Astrocyte (in vitro differentiated cells and primary cell): ENCODE data around the gene RAPGEF2. TPM values are rescaled to one million over a fixed set of nuclear protein-coding genes. Genes with fewer than 3 reads are reported as not detected.
"Not testable (repeated sequence)": the region's sequence is repeated elsewhere in the genome, so short reads cannot be mapped to it uniquely, and the experiment has no call there.

Source experiments
- DNase-seq: peaks from one replicate; pipeline ENCODE4 v3.0.0-alpha.2; 2010; ENCODE audit warnings: low read depth
- FAIRE-seq: peaks from 2 replicates; lab custom pipeline; 2011; peaks lifted over from hg19 to GRCh38; lab: Jason Lieb, UNC
- H2AFZ ChIP-seq: 2 replicates; pipeline ENCODE4 v1.6.0; 2012; ENCODE audit warnings: low read depth, low read length, inconsistent platforms
- H3K27ac ChIP-seq: 2 replicates; pipeline ENCODE4 v1.5.1; 2011; ENCODE audit warnings: low read depth, low read length, inconsistent platforms
- H3K27me3 ChIP-seq: 2 replicates; pipeline ENCODE4 v1.6.0; 2011; ENCODE audit warnings: low read length, inconsistent platforms; ENCODE audit not compliant: insufficient read depth
- H3K36me3 ChIP-seq: 2 replicates; pipeline ENCODE4 v1.5.1; 2011; ENCODE audit warnings: low read length, inconsistent platforms; ENCODE audit not compliant: insufficient read depth
- H3K4me1 ChIP-seq: 2 replicates; pipeline ENCODE4 v1.5.1; 2011; ENCODE audit warnings: low read length, inconsistent platforms; ENCODE audit not compliant: insufficient read depth
- H3K4me2 ChIP-seq: 2 replicates; pipeline ENCODE4 v1.6.0; 2012; ENCODE audit warnings: low read length, inconsistent platforms
- H3K4me3 ChIP-seq: 2 replicates; pipeline ENCODE4 v1.5.1; 2011; ENCODE audit warnings: low read depth, mild to moderate bottlenecking, low read length, inconsistent platforms; ENCODE audit not compliant: insufficient read depth
- H3K79me2 ChIP-seq: 2 replicates; pipeline ENCODE4 v1.6.0; 2012; ENCODE audit warnings: mild to moderate bottlenecking, low read length, inconsistent platforms; ENCODE audit not compliant: insufficient read depth
- H3K9ac ChIP-seq: 2 replicates; pipeline ENCODE4 v1.6.0; 2012; ENCODE audit warnings: mild to moderate bottlenecking, low read length, inconsistent platforms
- H3K9me3 ChIP-seq: 2 replicates; pipeline ENCODE4 v1.5.1; 2012; ENCODE audit warnings: low read depth, mild to moderate bottlenecking, low read length, inconsistent platforms; ENCODE audit not compliant: insufficient read depth
- H4K20me1 ChIP-seq: 2 replicates; pipeline ENCODE4 v1.6.0; 2012; ENCODE audit warnings: low read length, inconsistent platforms; ENCODE audit not compliant: insufficient read depth
- H3K27ac Mint-ChIP-seq: one replicate; pipeline ENCODE4 v1.8.0; 2021; ENCODE audit warnings: mild to moderate bottlenecking, mixed read lengths; ENCODE audit not compliant: unreplicated experiment
- H3K27me3 Mint-ChIP-seq: one replicate; pipeline ENCODE4 v1.8.0; 2021; ENCODE audit warnings: low read depth, mixed read lengths; ENCODE audit not compliant: unreplicated experiment
- H3K36me3 Mint-ChIP-seq: one replicate; pipeline ENCODE4 v1.8.0; 2021; ENCODE audit warnings: low read depth, mixed read lengths; ENCODE audit not compliant: unreplicated experiment
- H3K4me1 Mint-ChIP-seq: one replicate; pipeline ENCODE4 v1.8.0; 2021; ENCODE audit warnings: low read depth, mixed read lengths; ENCODE audit not compliant: unreplicated experiment
- H3K4me3 Mint-ChIP-seq: one replicate; pipeline ENCODE4 v1.8.0; 2021; ENCODE audit warnings: mild to moderate bottlenecking, moderate library complexity, mixed read lengths; ENCODE audit not compliant: unreplicated experiment
- H3K9me3 Mint-ChIP-seq: one replicate; pipeline ENCODE4 v1.8.0; 2021; ENCODE audit warnings: mild to moderate bottlenecking, mixed read lengths; ENCODE audit not compliant: unreplicated experiment
- EZH2 ChIP-seq: IDR thresholded peaks from 2 replicates; pipeline ENCODE4 v1.6.1; 2012; ENCODE audit warnings: mild to moderate bottlenecking, low read length, inconsistent platforms; ENCODE audit not compliant: insufficient read depth
- total RNA-seq: library from RNA; stranded (reverse); gene quantifications from 2 replicates; pipeline ENCODE4 v1.2.1, GENCODE V29; 2021
- TF ChIP-seq, protein P1 (sequence below): IDR thresholded peaks from 2 replicates; pipeline ENCODE4 v1.5.1; 2011; ENCODE audit warnings: low read depth, mild to moderate bottlenecking, inconsistent platforms, low read length, moderate library complexity; ENCODE audit not compliant: insufficient read depth

The RAPGEF2 gene
- total RNA-seq, 1 donor from 2014 or later: 59.0 TPM

DNA sequence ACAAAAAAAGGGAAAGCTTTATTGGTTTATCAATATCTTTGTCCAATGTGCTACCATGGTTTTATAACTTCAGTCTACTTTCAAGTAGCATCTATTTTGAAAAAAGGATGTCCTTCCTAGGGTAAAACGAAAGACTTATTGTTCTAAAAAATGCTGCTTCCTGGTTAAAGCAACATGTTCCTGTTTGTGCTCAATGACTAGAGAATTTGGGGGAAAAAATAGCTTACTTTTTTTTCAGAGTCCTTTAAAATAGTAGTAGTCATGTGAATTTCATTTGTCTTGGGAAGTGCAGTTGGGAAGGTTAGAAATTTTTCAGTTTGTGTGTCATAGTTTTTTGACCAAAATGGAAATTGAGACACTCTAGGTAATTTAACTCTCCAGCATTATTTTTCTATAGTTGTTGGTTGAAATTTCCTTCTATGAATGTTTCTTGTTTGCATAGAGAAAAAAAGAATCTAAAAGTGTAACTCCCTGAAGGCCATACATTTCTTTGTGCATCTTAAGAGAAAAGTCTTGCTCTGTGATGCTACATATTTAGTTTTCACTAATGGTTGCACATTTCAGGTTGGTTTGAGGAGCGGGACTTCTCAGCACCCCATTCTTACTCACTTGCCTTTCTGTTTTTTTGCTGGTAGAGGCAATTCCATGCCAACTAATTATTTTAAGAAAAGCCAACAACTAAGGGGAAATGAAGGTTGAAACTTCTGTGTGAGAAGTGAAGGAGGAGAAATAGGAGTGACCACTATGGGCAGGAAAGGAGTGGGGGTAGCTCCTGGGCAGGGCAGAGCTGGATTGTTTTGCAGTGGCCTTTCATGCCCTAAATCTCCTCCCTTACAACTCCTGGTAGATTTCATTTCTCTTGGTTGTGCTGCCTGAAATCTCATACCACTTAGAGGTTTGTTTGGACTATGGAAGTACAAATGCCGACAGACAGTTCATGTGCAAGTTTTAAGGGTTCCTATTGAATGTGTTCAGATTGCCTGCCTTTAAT, 76.4 kb downstream of the RAPGEF2 start:
- H3K4me3 Mint-ChIP-seq: no peak overlapping the region
- Histone ChIP-seq H3K9ac (peak overlapping the region; percentile 16), H3K4me3 (no peak overlapping the region), H2AFZ (no peak overlapping the region), H3K36me3 (no peaks in the 10 kb centered on the region), H3K79me2 (peaks cover 87% of the 10 kb centered on the region), H3K4me1 (peaks cover 23% of the 10 kb centered on the region), H3K9me3 (no peaks in the 10 kb centered on the region), H4K20me1 (peaks cover 46% of the 10 kb centered on the region), H3K27me3 (no peaks in the 10 kb centered on the region), H3K27ac (no peak overlapping the region), H3K4me2 (peak overlapping the region; percentile 56)
- H3K27ac Mint-ChIP-seq: no peak overlapping the region
- DNase-seq: peak; percentile 31
- peaks cover 44% of the 10 kb centered on the region for H3K4me1 Mint-ChIP-seq
- peak; percentile 9 for FAIRE-seq
- no peak for TF ChIP-seq EZH2
- TF ChIP-seq, protein P1, sequence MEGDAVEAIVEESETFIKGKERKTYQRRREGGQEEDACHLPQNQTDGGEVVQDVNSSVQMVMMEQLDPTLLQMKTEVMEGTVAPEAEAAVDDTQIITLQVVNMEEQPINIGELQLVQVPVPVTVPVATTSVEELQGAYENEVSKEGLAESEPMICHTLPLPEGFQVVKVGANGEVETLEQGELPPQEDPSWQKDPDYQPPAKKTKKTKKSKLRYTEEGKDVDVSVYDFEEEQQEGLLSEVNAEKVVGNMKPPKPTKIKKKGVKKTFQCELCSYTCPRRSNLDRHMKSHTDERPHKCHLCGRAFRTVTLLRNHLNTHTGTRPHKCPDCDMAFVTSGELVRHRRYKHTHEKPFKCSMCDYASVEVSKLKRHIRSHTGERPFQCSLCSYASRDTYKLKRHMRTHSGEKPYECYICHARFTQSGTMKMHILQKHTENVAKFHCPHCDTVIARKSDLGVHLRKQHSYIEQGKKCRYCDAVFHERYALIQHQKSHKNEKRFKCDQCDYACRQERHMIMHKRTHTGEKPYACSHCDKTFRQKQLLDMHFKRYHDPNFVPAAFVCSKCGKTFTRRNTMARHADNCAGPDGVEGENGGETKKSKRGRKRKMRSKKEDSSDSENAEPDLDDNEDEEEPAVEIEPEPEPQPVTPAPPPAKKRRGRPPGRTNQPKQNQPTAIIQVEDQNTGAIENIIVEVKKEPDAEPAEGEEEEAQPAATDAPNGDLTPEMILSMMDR: no peak
- no peaks in the 10 kb centered on the region for H3K9me3 Mint-ChIP-seq
- H3K27me3 Mint-ChIP-seq: no peaks in the 10 kb centered on the region
- H3K36me3 Mint-ChIP-seq: no peaks in the 10 kb centered on the region

DNA sequence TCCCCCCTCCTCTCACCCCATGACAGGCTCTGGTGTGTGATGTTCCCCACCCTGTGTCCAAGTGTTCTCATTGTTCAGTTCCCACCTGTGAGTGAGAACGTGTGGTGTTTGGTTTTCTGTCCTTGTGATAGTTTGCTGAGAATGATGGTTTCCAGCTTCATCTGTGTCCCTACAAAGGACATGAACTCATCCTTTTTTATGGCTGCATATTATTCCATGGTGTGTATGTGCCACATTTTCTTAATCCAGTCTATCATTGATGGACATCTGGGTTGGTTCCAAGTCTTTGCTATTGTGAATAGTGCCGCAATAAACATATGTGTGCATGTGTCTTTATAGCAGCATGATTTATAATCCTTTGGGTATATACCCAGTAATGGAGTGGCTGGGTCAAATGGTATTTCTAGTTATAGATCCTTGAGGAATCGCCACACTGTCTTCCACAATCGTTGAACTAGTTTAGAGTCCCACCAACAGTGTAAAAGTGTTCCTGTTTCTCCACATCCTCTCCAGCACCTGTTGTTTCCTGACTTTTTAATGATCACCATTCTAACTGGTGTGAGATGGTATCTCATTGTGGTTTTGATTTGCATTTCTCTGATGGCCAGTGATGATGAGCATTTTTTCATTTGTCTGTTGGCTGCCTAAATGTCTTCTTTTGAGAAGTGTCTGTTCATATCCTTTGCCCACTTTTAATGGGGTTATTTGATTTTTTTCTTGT, 81.2 kb downstream of the RAPGEF2 start:
- H4K20me1 ChIP-seq: peaks cover 23% of the 10 kb centered on the region
- peaks cover 22% of the 10 kb centered on the region for H3K4me1 Mint-ChIP-seq
- H3K36me3 Mint-ChIP-seq, H3K4me2 ChIP-seq, H3K9me3 ChIP-seq, H3K9me3 Mint-ChIP-seq, H3K36me3 ChIP-seq, H3K27ac ChIP-seq, FAIRE-seq, H3K4me1 ChIP-seq, DNase-seq, H3K27ac Mint-ChIP-seq, H3K4me3 Mint-ChIP-seq, H3K9ac ChIP-seq, H2AFZ ChIP-seq, H3K27me3 Mint-ChIP-seq, H3K4me3 ChIP-seq, H3K27me3 ChIP-seq: not testable (repeated sequence)
- H3K79me2 ChIP-seq: peaks cover 68% of the 10 kb centered on the region

GRCh38 chr4:159185591-159186023, 82.7 kb downstream of the RAPGEF2 start:
- Mint-ChIP-seq H3K4me1 (peaks cover 9% of the 10 kb centered on the region), H3K27ac (peak overlapping the region; percentile 16), H3K4me3 (no peak overlapping the region), H3K36me3 (no peaks in the 10 kb centered on the region), H3K9me3 (no peaks in the 10 kb centered on the region), H3K27me3 (no peaks in the 10 kb centered on the region)
- peak overlapping the region; percentile 38 for H3K4me2 ChIP-seq
- H3K4me3 ChIP-seq: no peak overlapping the region
- no peak overlapping the region for H2AFZ ChIP-seq
- no peak for TF ChIP-seq EZH2
- TF ChIP-seq, protein P1: no peak
- DNase-seq (peak; percentile 10), FAIRE-seq (no peak)
- no peaks in the 10 kb centered on the region for H3K9me3 ChIP-seq
- H3K9ac ChIP-seq: no peak overlapping the region
- peaks cover 55% of the 10 kb centered on the region for H3K79me2 ChIP-seq
- no peaks in the 10 kb centered on the region for H3K36me3 ChIP-seq
- no peak overlapping the region for H3K27ac ChIP-seq
- no peaks in the 10 kb centered on the region for H3K27me3 ChIP-seq
- peaks cover 8% of the 10 kb centered on the region for H4K20me1 ChIP-seq
- no peaks in the 10 kb centered on the region for H3K4me1 ChIP-seq
